C4-2B (cell line): ENCODE data around the gene SNX7.

ENCODE experiments used
- CTCF ChIP-seq: fragments of 450-650 bp; conservative IDR thresholded peaks from 2 replicates; pipeline ENCODE4 v1.5.1; 2017; ENCODE audit warnings: mild to moderate bottlenecking
- ZFX ChIP-seq: fragments of 450-650 bp; IDR thresholded peaks from 2 replicates; pipeline ENCODE4 v1.6.1; 2017

GRCh38 chr1:98797506-98797905, 136.0 kb downstream of the SNX7 start:
- TF ChIP-seq CTCF (no peak), ZFX (no peak)
